NCI-H510A treated with DMSO at 0.1 percent for 48 hours (cell line): ENCODE data around the gene NOS1.
A peak's percentile ranks its signal among the peaks of the same experiment; 100 is the strongest.

Experiments
- DNase-seq: peaks from one replicate; lab custom pipeline; 2025; lab: John Stamatoyannopoulos, UW

Gene NOS1

GRCh38 chr12:117363953-117364486 is 2.6 kb upstream of the NOS1 start:
- no peak for DNase-seq

GRCh38 chr12:117363056-117363662 is 1.7 kb upstream of the NOS1 start:
- DNase-seq, result no peak

DNA sequence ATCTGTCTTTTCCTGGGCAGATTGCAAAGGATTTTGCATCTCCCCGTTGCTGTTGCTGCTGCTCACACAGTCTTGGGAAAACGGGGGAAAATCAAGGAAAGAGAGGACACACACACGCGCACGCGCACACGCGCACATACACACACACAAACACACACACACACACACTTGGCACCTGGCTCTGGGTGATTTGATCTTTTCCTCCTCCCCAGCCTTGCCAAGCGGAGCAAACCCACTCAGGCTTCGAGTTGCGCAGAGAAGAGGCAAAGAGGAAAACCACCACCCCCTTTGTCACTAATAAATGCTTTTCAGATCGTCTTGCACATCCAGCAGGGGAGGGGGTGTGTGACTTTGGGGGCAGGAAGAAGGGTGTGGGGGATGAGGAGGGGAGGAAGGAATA is 965 bp upstream of the NOS1 start:
- DNase-seq, result no peak

DNA sequence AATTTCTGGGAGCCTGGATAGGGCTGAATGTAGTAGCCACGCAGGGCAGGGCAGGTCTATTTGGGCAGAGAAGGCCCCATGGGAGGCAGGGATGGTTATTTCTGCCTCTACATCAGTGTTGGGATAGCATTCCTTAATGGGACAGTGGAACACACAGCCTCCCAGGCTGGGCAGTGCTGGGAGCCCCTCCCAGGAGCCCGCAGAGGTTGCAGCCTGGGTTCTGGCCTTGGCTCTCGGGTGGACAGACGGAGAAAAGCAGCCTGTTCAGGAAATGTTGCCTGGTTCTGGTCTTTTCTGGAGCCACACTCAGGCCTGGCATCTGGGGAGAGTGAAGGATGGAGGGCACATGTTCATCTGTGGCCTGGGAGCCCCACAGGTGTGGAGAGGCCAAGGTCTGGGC is 479 bp upstream of the NOS1 start:
- DNase-seq, result no peak

GRCh38 chr12:117360551-117361346 is 677 bp downstream of the NOS1 start:
- DNase-seq, result peak; percentile 14

GRCh38 chr12:117360222-117360550 is 1.2 kb downstream of the NOS1 start:
- no peak for DNase-seq

DNA sequence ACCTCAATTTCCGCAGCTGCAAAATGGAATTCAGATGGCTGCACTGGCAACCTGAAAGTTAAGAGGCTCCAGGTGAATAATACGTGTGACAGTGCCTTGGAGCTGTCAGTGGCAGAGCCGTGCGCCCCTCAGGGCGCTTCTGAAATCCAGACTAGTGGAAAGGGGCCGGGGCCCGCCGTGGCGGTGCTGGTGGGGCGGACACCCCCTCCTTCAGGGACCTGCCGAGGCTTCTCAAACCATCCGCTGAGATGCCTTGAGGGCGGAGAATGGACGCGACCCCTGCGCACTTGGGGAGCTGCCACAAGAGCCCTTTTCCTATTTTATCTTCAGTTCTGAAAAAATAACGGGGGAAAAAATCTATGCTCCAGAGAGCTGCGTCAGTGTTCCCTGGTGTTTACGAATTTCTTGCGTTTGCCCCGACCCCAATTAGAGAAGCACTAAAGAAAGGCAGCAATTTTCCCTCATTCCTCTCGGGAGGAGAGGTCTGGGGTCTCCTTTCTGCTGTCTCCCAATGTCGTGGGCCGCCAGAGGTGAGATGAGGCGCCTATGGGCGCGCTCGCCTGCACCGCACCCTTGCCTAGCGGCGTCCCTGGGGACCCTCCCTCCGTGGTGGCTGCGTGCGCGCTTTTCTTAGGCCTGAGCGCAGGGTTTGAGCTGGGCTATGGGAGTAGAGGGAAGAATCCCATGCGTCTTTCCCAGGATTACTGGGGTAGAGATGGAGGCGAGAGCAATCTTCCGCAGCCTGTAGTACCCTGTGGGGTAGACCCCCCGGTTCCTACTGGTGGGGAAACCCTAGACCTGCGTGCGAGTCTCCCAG is 2.2 kb downstream of the NOS1 start:
- no peak for DNase-seq

DNA sequence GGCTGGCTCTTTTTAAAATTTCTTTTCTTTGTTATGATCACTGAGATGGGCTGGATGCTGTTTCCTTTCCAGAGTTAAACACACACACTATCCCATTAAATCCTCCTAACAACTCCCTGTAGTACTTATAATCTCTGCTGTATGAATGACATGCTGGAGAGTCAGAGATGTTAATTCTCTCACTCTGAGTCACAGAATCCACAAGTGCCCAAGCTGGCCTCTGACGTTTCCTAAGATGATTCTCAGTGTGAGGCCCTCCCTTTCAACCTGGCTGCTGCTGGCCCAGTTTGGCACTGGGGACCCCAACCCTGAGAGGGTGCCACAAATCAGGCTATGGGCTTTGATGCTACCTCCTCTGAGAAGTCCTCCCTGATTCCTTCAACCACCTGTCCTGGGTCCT is 5.4 kb downstream of the NOS1 start:
- no peak for DNase-seq

DNA sequence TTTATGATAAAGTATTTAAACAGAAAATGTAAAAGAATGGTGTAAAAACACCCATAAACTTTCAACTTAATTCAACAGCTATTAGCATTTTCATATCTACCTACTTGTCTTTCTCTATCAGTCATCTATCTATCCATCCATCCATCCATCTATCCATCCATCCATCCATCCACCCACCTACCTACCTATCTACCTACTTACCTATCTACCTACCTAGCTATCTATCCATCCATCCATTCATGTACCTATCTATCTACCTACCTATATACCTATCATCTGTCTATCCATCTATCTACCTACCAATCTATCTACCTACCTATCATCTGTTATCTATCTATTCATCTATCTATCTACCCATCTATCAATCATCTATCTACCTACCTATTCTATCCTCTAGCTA is 8.5 kb downstream of the NOS1 start:
- no peak for DNase-seq

DNA sequence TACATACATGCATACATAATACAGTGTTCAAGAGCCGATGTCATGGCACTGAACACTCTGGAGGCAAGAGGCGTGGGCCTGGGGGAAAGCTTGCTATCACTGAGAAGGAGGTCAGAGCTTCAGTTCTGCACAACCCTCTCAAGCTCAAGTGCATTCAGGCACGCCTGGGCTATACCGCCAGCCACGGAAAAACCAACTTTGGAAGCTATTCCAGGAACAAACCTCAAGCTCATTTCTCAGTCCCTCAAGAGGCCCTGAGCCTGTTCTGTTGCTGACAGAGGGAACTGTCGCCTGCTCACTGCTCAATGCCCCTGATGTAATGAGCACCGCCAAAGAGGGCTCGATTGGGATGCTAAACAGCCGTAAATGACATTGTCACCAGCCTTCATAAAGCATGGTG is 9.2 kb downstream of the NOS1 start:
- DNase-seq, result no peak

DNA sequence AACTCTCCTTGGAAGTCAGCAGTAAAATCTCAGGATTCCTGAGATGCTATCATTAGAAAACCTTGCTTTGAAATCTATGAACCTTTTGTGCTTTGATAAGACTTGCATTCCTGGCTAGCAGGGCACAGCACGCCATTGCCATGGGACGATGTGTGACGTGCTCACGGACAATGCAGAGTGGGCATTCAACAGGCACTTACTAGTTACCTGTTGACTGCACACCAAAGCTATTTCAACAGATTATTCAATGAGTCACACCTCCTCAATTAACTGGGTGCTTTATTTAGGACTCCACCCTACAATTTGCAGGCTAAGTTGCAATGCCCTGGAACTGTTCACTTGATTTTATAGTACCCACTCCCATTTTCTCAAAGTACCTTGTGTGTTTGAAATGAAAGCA is 11.3 kb downstream of the NOS1 start:
- no peak for DNase-seq

DNA sequence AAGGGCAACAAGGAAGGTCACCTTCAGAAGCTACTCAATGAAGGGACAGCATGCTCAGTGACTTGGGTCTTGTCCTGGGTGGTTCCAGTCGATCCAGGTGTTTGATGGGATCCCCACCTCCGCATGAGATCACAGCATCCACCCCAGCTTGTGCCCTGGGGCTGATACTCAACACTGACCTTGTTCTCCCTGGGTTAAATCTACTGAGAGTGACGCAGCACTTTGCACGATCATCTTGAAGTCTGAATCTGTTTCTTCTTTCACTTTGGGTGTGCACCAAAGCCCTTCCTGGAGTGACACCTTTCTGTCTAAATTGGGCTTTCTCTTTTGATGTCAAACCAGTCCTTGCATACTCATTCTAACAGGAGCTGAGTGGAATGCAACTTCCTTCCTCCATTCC is 13.8 kb downstream of the NOS1 start:
- DNase-seq, result no peak

GRCh38 chr12:117344716-117345115 is 16.7 kb downstream of the NOS1 start:
- no peak for DNase-seq

DNA sequence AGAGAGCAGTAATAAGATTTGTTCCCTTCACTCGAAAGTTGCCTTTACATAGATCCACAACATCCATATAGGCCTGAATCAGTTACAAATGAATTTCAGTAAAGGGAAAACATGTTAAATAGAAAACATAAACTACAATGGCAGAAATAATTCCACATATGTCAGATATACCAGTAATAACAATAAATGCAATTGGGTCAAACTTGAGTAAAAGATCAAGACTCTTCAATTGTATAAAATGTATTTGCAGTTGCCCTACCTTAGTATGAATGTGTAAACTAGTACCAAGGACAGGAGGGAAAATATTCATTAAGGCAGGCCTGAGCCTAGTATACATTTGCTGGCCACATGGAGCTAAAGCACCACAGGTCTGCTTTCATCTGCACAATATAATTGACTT is 17.6 kb downstream of the NOS1 start:
- no peak for DNase-seq

DNA sequence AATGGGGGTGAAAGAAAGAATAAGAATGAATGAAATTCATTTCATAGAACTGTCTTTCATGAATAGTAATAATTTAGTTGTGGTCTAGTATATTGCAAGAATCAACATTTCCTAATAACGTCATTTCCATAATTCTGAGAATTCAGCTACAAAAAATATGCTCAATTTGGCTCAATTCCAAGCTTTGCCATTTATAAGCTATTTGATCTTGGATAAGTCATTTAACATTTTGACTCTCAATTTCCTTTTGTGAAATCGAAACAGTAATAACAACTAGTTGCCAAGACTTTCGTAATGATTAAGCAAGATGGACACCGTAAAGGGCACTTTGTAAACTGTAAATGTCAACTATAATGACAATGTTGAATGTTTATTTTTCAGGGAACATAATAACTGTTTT is 18.1 kb downstream of the NOS1 start:
- no peak for DNase-seq

DNA sequence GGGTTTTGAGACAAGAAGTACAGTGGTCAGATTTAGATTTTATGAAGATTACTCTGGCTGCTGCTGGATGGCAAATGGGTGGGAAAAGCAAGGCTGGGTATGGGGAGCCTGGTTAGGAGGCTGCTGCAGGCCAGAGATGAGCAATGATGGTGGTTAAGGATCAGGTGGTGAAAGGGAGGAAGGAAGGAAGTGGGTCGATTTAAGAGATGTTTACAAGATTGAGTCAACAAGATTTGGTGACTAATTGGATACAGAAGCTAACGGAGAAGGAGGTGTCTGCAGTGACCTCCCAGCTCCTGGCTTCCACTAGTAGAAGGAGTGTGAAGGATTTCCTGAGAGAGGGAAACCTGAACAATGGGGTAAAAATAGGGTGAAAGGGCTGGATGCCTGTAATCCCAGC is 18.7 kb downstream of the NOS1 start:
- no peak for DNase-seq

GRCh38 chr12:117342247-117342646 is 19.2 kb downstream of the NOS1 start:
- DNase-seq, result no peak

DNA sequence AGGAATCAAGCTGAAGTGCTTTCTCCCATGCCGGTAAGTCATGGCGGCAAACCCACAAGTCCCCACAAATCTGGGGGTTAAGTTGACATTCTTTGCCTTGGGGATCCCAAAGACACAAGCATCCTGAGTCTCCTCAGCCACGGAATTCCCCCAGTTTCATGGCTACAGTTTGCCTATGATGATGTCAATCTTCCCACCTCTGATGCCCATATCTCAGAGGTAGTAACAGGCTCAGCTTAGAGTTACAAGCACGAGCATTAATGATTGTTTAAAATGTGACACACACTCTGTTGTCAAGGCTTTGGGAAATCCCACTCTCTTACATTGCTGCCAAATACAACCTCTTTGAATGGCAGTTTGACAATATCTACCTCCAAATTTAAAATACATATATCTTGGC is 22.3 kb downstream of the NOS1 start:
- DNase-seq, result no peak

GRCh38 chr12:117334855-117335587 is 26.4 kb downstream of the NOS1 start:
- no peak for DNase-seq

GRCh38 chr12:117334051-117334450 is 27.4 kb downstream of the NOS1 start:
- no peak for DNase-seq

GRCh38 chr12:117333331-117333881 is 28.0 kb downstream of the NOS1 start:
- DNase-seq, result no peak

GRCh38 chr12:117331691-117332090 is 29.7 kb downstream of the NOS1 start:
- no peak for DNase-seq
